A549 (cell line): ENCODE data around the gene CELF2. TPM values are rescaled to one million over a fixed set of nuclear protein-coding genes. Genes with fewer than 3 reads are reported as not detected.

Source experiments
- ATAC-seq, 2 experiments: fragments of 200-7000 bp in 1 of 2; fragments of >200 bp in 1 of 2; cut with Nextera tagmentation in 1 of 2; cut with Tn5 transposase in 1 of 2; 3 replicates each; pipeline versions ENCODE4 v1.8.0 to v1.9.1; 2018 to 2020; ENCODE audit warnings: mild to moderate bottlenecking in 1 of 2, moderate library complexity in 1 of 2
- CTCF ChIA-PET: fragments of 300-600 bp; sonication (Branson Sonifier 250); formaldehyde crosslinking; extraction: SDS; loops from one replicate; lab custom pipeline; 2021; ENCODE audit warnings: antibody characterized with exemption, inconsistent platforms; lab: Yijun Ruan, JAX
- POLR2A ChIA-PET: fragments of 350-600 bp; formaldehyde crosslinking; extraction: SDS; loops from one replicate; lab custom pipeline; 2021; ENCODE audit warnings: antibody characterized with exemption, inconsistent platforms; lab: Yijun Ruan, JAX
- DNase-seq, 2 experiments: peaks; one replicate each; pipeline versions ENCODE4 v3.0.0 to v3.0.0-alpha.2; 2011 to 2016; ENCODE audit warnings: low read depth in 1 of 2, low spot score in 1 of 2
- FAIRE-seq: peaks from 2 replicates; lab custom pipeline; 2011; peaks lifted over from hg19 to GRCh38; lab: Jason Lieb, UNC
- H3K27ac ChIP-seq, 2 experiments: fragments of >200 bp; sonication (Bioruptor Twin); formaldehyde crosslinking; 3 replicates each; pipeline ENCODE4 v1.5.1; 2016 to 2017
- H3K4me1 ChIP-seq: fragments of >200 bp; sonication (Bioruptor Twin); formaldehyde crosslinking; 3 replicates; pipeline ENCODE4 v1.6.1; 2016
- H3K4me2 ChIP-seq: fragments of >200 bp; sonication (Bioruptor Twin); formaldehyde crosslinking; 3 replicates; pipeline ENCODE4 v1.6.1; 2016
- H3K4me3 ChIP-seq: fragments of >200 bp; sonication (Bioruptor Twin); formaldehyde crosslinking; 3 replicates; pipeline ENCODE4 v1.5.1; 2016
- H3K9me3 ChIP-seq: fragments of >200 bp; sonication (Bioruptor Twin); formaldehyde crosslinking; 3 replicates; pipeline ENCODE4 v1.6.1; 2016
- BHLHE40 ChIP-seq: IDR thresholded peaks from 2 replicates; pipeline ENCODE4 v1.6.1; 2012; ENCODE audit warnings: low read depth, low read length, inconsistent platforms
- CBX2 ChIP-seq: fragments of 200-600 bp; sonication (generic); IDR thresholded peaks from 2 replicates; pipeline ENCODE4 v1.6.1; 2016; ENCODE audit warnings: low read depth, mild to moderate bottlenecking, borderline replicate concordance
- CEBPB ChIP-seq, 2 experiments: fragments of >200 bp in 1 of 2; sonication (Bioruptor Twin) in 1 of 2; formaldehyde crosslinking in 1 of 2; IDR thresholded peaks; 2 replicates each; pipeline ENCODE4 v1.6.1; 2012 to 2016
- EHF ChIP-seq: fragments of 250-450 bp; sonication (Bioruptor Pico); IDR thresholded peaks from 2 replicates; pipeline ENCODE4 v1.5.0; 2020; ENCODE audit warnings: mild to moderate bottlenecking
- HOXB13 ChIP-seq: fragments of 250-450 bp; sonication (Bioruptor Pico); IDR thresholded peaks from 2 replicates; pipeline ENCODE4 v1.5.0; 2020; ENCODE audit warnings: low read depth, mild to moderate bottlenecking, moderate library complexity
- KDM5A ChIP-seq: fragments of 200-600 bp; sonication (generic); IDR thresholded peaks from 2 replicates; pipeline ENCODE4 v1.6.1; 2016; ENCODE audit warnings: antibody characterized with exemption, mild to moderate bottlenecking
- NPAS2 ChIP-seq: fragments of 250-450 bp; sonication (Bioruptor Pico); IDR thresholded peaks from 2 replicates; pipeline ENCODE4 v1.8.0; 2022; ENCODE audit warnings: mild to moderate bottlenecking, moderate library complexity, borderline replicate concordance
- POLR2A ChIP-seq: IDR thresholded peaks from 2 replicates; pipeline ENCODE4 v1.6.1; 2012; ENCODE audit warnings: mild to moderate bottlenecking, low read length
- RAD21 ChIP-seq, 2 experiments: fragments of >200 bp in 1 of 2; sonication (Bioruptor Twin) in 1 of 2; formaldehyde crosslinking in 1 of 2; IDR thresholded peaks in 1 of 2; conservative IDR thresholded peaks in 1 of 2; 2 replicates in 1 of 2; 3 replicates in 1 of 2; pipeline ENCODE4 v1.6.1; 2012 to 2018; ENCODE audit warnings: inconsistent platforms in 1 of 2
- RFX5 ChIP-seq: fragments of 450-650 bp; IDR thresholded peaks from 2 replicates; pipeline ENCODE4 v1.7.1; 2014; ENCODE audit warnings: antibody characterized with exemption, mild to moderate bottlenecking, moderate library complexity
- SMC3 ChIP-seq: fragments of >200 bp; sonication (Bioruptor Twin); formaldehyde crosslinking; IDR thresholded peaks from 3 replicates; pipeline ENCODE4 v1.6.1; 2018; ENCODE audit warnings: inconsistent platforms
- TP53 ChIP-seq: fragments of 250-450 bp; sonication (Bioruptor Pico); IDR thresholded peaks from 2 replicates; pipeline ENCODE4 v1.5.0; 2021; ENCODE audit warnings: mild to moderate bottlenecking, moderate library complexity
- ZFP36 ChIP-seq: fragments of 450-650 bp; IDR thresholded peaks from 2 replicates; pipeline ENCODE4 v1.6.1; 2014; ENCODE audit warnings: borderline replicate concordance; ENCODE audit not compliant: partially characterized antibody
- ZNF302 ChIP-seq: fragments of 250-450 bp; sonication (Bioruptor Pico); IDR thresholded peaks from 2 replicates; pipeline ENCODE4 v1.9.0; 2021; ENCODE audit warnings: inconsistent platforms, mild to moderate bottlenecking, moderate library complexity
- WGBS: methylation state at CpG from one replicate; pipeline ENCODE4 v1.1.6; 2017; ENCODE audit errors: missing lambda C conversion rate; 5-methylcytosine and 5-hydroxymethylcytosine counted together
- polyA plus RNA-seq, 4 experiments: library from polyadenylated mRNA; depleted of rRNA in 3 of 4; stranded (reverse); fragments of >200 nt; fragmentation: RNase III in 1 of 4; extraction: RNeasy Plus Mini Kit Qiagen cat#74134 plus additional on column Dnase treatment in 1 of 4; gene quantifications; 2 replicates in 3 of 4; 3 replicates in 1 of 4; pipeline ENCODE4 v1.2.3, GENCODE V29; 2011 to 2017
- TF ChIP-seq, protein P1 (sequence below): fragments of >200 bp; sonication (Bioruptor Twin); formaldehyde crosslinking; IDR thresholded peaks from 3 replicates; pipeline ENCODE4 v1.5.1; 2016

Gene CELF2
- polyA plus RNA-seq, 2 of the 4 experiments (the other 2 are of a cell fraction): 0.01 to 0.03 TPM

- DNase-seq (no peak), FAIRE-seq (no peak), ATAC-seq (no peak)
- Histone ChIP-seq H3K4me2 (no peak overlapping the region), H3K4me1 (no peaks in the 10 kb centered on the region), H3K4me3 (no peak overlapping the region), H3K27ac (no peak overlapping the region), H3K9me3 (no peaks in the 10 kb centered on the region)
- POLR2A ChIA-PET: no interaction called here
- CTCF ChIA-PET: no interaction called here
- TF ChIP-seq CBX2 (no peak), KDM5A (no peak)
- WGBS: under 1% methylated on average over 4 of the region's 4 CpGs
These were observed 248.8 kb downstream of the CELF2 start for GRCh38 chr10:11266426-11266825.

GRCh38 chr10:11270135-11270857, 252.6 kb downstream of the CELF2 start:
- peak overlapping the region; percentile 38; the same call in 2 of the 3 replicates for H3K4me2 ChIP-seq
- FAIRE-seq: peak; percentile 46

GRCh38 chr10:11270858-11271179, 253.1 kb downstream of the CELF2 start:
- WGBS: 9% methylated on average over 7 of the region's 7 CpGs

More at GRCh38 chr10:11270135-11270857, 252.6 kb downstream of the CELF2 start:
- TF ChIP-seq CEBPB (IDR thresholded peaks at IDR 0.05) (no peak), RAD21 (conservative IDR thresholded peaks at IDR 0.05 in 1 of 2, IDR thresholded peaks at IDR 0.05 in 1 of 2) (peak; percentile 80), EHF (no peak), SMC3 (peak; percentile 81), TP53 (CRISPR knock-in tag) (no peak)
- TF ChIP-seq, protein P1, sequence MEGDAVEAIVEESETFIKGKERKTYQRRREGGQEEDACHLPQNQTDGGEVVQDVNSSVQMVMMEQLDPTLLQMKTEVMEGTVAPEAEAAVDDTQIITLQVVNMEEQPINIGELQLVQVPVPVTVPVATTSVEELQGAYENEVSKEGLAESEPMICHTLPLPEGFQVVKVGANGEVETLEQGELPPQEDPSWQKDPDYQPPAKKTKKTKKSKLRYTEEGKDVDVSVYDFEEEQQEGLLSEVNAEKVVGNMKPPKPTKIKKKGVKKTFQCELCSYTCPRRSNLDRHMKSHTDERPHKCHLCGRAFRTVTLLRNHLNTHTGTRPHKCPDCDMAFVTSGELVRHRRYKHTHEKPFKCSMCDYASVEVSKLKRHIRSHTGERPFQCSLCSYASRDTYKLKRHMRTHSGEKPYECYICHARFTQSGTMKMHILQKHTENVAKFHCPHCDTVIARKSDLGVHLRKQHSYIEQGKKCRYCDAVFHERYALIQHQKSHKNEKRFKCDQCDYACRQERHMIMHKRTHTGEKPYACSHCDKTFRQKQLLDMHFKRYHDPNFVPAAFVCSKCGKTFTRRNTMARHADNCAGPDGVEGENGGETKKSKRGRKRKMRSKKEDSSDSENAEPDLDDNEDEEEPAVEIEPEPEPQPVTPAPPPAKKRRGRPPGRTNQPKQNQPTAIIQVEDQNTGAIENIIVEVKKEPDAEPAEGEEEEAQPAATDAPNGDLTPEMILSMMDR: peak; percentile 76
- TF ChIP-seq, all 56 proteins: peak for 3
- POLR2A ChIA-PET: interaction anchor here (0.6 kb wide), 1 partner anchor 93 kb away, joined by 3 read pairs; no protein-coding TSS in a partner anchor
- Histone ChIP-seq H3K4me3 (no peak overlapping the region), H3K4me1 (no peaks in the 10 kb centered on the region), H3K27ac (no peak overlapping the region), H3K9me3 (no peaks in the 10 kb centered on the region)
- WGBS: 10% methylated on average over 18 of the region's 18 CpGs
- DNase-seq (peak; percentile 56 to 65), ATAC-seq (peak; percentile 96 to 100)
- CTCF ChIA-PET: interaction anchor here (0.5 to 2.8 kb wide), 21 partner anchors 8 to 1938 kb away, joined by 3 to 12 read pairs (median 4); no protein-coding TSS in a partner anchor

GRCh38 chr10:11272915-11273389, 255.3 kb downstream of the CELF2 start:
- no peaks in the 10 kb centered on the region for H3K4me1 ChIP-seq
- H3K27ac ChIP-seq: no peak overlapping the region
- ATAC-seq (no peak), FAIRE-seq (no peak), DNase-seq (no peak)
- CTCF ChIA-PET: no interaction called here
- WGBS: 28% methylated on average over 13 of the region's 15 CpGs
- no peaks in the 10 kb centered on the region for H3K9me3 ChIP-seq
- H3K4me2 ChIP-seq: no peak overlapping the region
- TF ChIP-seq NPAS2 (CRISPR knock-in tag) (no peak), POLR2A (no peak), ZNF302 (CRISPR knock-in tag) (no peak), CEBPB (IDR thresholded peaks at IDR 0.05) (no peak), RFX5 (no peak), EHF (no peak)
- POLR2A ChIA-PET: no interaction called here
- no peak overlapping the region for H3K4me3 ChIP-seq

More at GRCh38 chr10:11270858-11271179, 253.1 kb downstream of the CELF2 start:
- no peaks in the 10 kb centered on the region for H3K4me1 ChIP-seq
- no peak for TF ChIP-seq KDM5A
- TF ChIP-seq BHLHE40: no peak
- TF ChIP-seq ZFP36: no peak
- TF ChIP-seq HOXB13 (CRISPR knock-in tag): no peak
- TF ChIP-seq, protein P1: peak; percentile 5; the same call in 1 of the 3 replicates
- TF ChIP-seq, all 56 proteins: peak for 1
- ChIA-PET CTCF (interaction anchor here (0.5 to 2.8 kb wide), 18 partner anchors 8 to 1939 kb away, joined by 3 to 12 read pairs (median 4); no protein-coding TSS in a partner anchor), POLR2A (no interaction called here)
- DNase-seq (no peak), ATAC-seq (no peak; a peak in 1 of 6 replicates), FAIRE-seq (no peak)
- H3K9me3 ChIP-seq: no peaks in the 10 kb centered on the region
- no peak overlapping the region for H3K27ac ChIP-seq
- H3K4me3 ChIP-seq: no peak overlapping the region
- H3K4me2 ChIP-seq: peak overlapping the region; percentile 38; the same call in 2 of the 3 replicates
